Measurements from ENCODE around the gene STRADB. TPM values are rescaled to one million over a fixed set of nuclear protein-coding genes. Genes with fewer than 3 reads are reported as not detected.

The STRADB gene
- total RNA-seq, 5 donors from 2014 or later (not counting 1 experiment from before 2014, with no cell fraction given) = 10.2 to 24.2 (median 18.0) TPM

GRCh38 chr2:201507725-201508124 is 56.2 kb downstream of the STRADB start:
- Mint-ChIP-seq H3K27ac (no peak overlapping the region), H3K36me3 (peaks cover 4% of the 10 kb centered on the region), H3K4me3 (no peak overlapping the region), H3K27me3 (no peaks in the 10 kb centered on the region), H3K4me1 (no peaks in the 10 kb centered on the region), H3K9me3 (peaks cover 3 to 16% (median 8%) of the 10 kb centered on the region in 3 donors)
- POLR2A ChIA-PET = interaction anchor here in 1 of 2 donors (1.0 kb wide), 1 partner anchor 19 kb away, joined by 3 read pairs; no protein-coding TSS in a partner anchor
- CTCF ChIA-PET = no interaction called here
- whole genome bisulfite sequencing (ENCODE audit: insufficient coverage) = no CpG with 5 or more reads among the region's 4 CpGs
- no peaks in the 10 kb centered on the region for H3K9me3 ChIP-seq
- ATAC-seq (replicated peaks in 1 of 4) (no peak), DNase-seq (no peak)
- H3K27ac ChIP-seq (ENCODE audit: low read length) = no peak overlapping the region
- H3K4me3 ChIP-seq (ENCODE audit: control insufficient read depth in 1 of 2, extremely low read depth in 1 of 2, low read length in 1 of 2) = no peak overlapping the region
- no peaks in the 10 kb centered on the region for H3K27me3 ChIP-seq (replicated peaks in 1 of 2; ENCODE audit: control insufficient read depth in 2 of 2, extremely low read depth in 1 of 2, insufficient read depth in 2 of 2, low read length in 1 of 2)
- H3K4me1 ChIP-seq (ENCODE audit: control insufficient read depth in 1 of 2, extremely low read depth in 1 of 2, insufficient read depth in 2 of 2, low read length in 2 of 2) = no peaks in the 10 kb centered on the region
- H3K36me3 ChIP-seq (ENCODE audit: control insufficient read depth in 2 of 2, extremely low read depth in 1 of 2, insufficient read depth in 1 of 2, low read length in 1 of 2) = no peaks in the 10 kb centered on the region

- Mint-ChIP-seq H3K36me3 (no peaks in the 10 kb centered on the region), H3K27me3 (no peaks in the 10 kb centered on the region), H3K4me3 (no peak overlapping the region), H3K4me1 (no peaks in the 10 kb centered on the region), H3K9me3 (no peaks in the 10 kb centered on the region), H3K27ac (no peak overlapping the region)
- Histone ChIP-seq H3K9me3 (no peaks in the 10 kb centered on the region), H3K36me3 (ENCODE audit: control insufficient read depth in 2 of 2, extremely low read depth in 1 of 2, insufficient read depth in 1 of 2, low read length in 1 of 2) (no peaks in the 10 kb centered on the region), H3K4me3 (ENCODE audit: control insufficient read depth in 1 of 2, extremely low read depth in 1 of 2, low read length in 1 of 2) (no peak overlapping the region), H3K4me1 (ENCODE audit: control insufficient read depth in 1 of 2, extremely low read depth in 1 of 2, insufficient read depth in 2 of 2, low read length in 2 of 2) (no peaks in the 10 kb centered on the region), H3K27me3 (replicated peaks in 1 of 2; ENCODE audit: control insufficient read depth in 2 of 2, extremely low read depth in 1 of 2, insufficient read depth in 2 of 2, low read length in 1 of 2) (no peaks in the 10 kb centered on the region), H3K27ac (ENCODE audit: low read length) (no peak overlapping the region)
- ChIA-PET CTCF (no interaction called here), POLR2A (no interaction called here)
- no CpG with 5 or more reads among the region's 1 CpG for WGBS (ENCODE audit: insufficient coverage)
- DNase-seq (no peak), ATAC-seq (replicated peaks in 1 of 4) (no peak)
Measured at GRCh38 chr2:201513271-201513670, 61.7 kb downstream of the STRADB start.

GRCh38 chr2:201515573-201516246 is 64.2 kb downstream of the STRADB start:
- H3K36me3 Mint-ChIP-seq = peaks cover 8% of the 10 kb centered on the region
- H3K27ac Mint-ChIP-seq = no peak overlapping the region
- WGBS (ENCODE audit: insufficient coverage) = 100% methylated on average over 2 of the region's 4 CpGs
- Histone ChIP-seq H3K9me3 (no peaks in the 10 kb centered on the region), H3K4me1 (ENCODE audit: control insufficient read depth in 1 of 2, extremely low read depth in 1 of 2, insufficient read depth in 2 of 2, low read length in 2 of 2) (no peaks in the 10 kb centered on the region), H3K27ac (ENCODE audit: low read length) (no peak overlapping the region), H3K36me3 (ENCODE audit: control insufficient read depth in 2 of 2, extremely low read depth in 1 of 2, insufficient read depth in 1 of 2, low read length in 1 of 2) (no peaks in the 10 kb centered on the region), H3K27me3 (replicated peaks in 1 of 2; ENCODE audit: control insufficient read depth in 2 of 2, extremely low read depth in 1 of 2, insufficient read depth in 2 of 2, low read length in 1 of 2) (no peaks in the 10 kb centered on the region), H3K4me3 (ENCODE audit: control insufficient read depth in 1 of 2, extremely low read depth in 1 of 2, low read length in 1 of 2) (no peak overlapping the region)
- H3K4me1 Mint-ChIP-seq = no peaks in the 10 kb centered on the region
- ChIA-PET POLR2A (no interaction called here), CTCF (no interaction called here)
- peaks cover 6 to 16% (median 15%) of the 10 kb centered on the region in 3 donors for H3K9me3 Mint-ChIP-seq
- no peak overlapping the region for H3K4me3 Mint-ChIP-seq
- no peak for ATAC-seq (replicated peaks in 1 of 4)
- H3K27me3 Mint-ChIP-seq = no peaks in the 10 kb centered on the region
- DNase-seq = no peak

- ATAC-seq (replicated peaks in 1 of 4) = no peak
- CTCF ChIA-PET = no interaction called here
- no peak overlapping the region for H3K27ac Mint-ChIP-seq
Measured at GRCh38 chr2:201517094-201517493, 65.6 kb downstream of the STRADB start.

GRCh38 chr2:201520201-201520600 is 68.7 kb downstream of the STRADB start:
- Histone ChIP-seq H3K9me3 (no peaks in the 10 kb centered on the region), H3K27ac (ENCODE audit: low read length) (no peak overlapping the region), H3K4me1 (ENCODE audit: control insufficient read depth in 1 of 2, extremely low read depth in 1 of 2, insufficient read depth in 2 of 2, low read length in 2 of 2) (no peaks in the 10 kb centered on the region), H3K36me3 (ENCODE audit: control insufficient read depth in 2 of 2, extremely low read depth in 1 of 2, insufficient read depth in 1 of 2, low read length in 1 of 2) (no peaks in the 10 kb centered on the region), H3K27me3 (replicated peaks in 1 of 2; ENCODE audit: control insufficient read depth in 2 of 2, extremely low read depth in 1 of 2, insufficient read depth in 2 of 2, low read length in 1 of 2) (peaks cover 0 to 5% of the 10 kb centered on the region in 2 experiments), H3K4me3 (ENCODE audit: control insufficient read depth in 1 of 2, extremely low read depth in 1 of 2, low read length in 1 of 2) (no peak overlapping the region)
- CTCF ChIA-PET = interaction anchor here in 1 of 2 donors (0.7 kb wide), 1 partner anchor 286 kb away, joined by 4 read pairs; no protein-coding TSS in a partner anchor
- POLR2A ChIA-PET = no interaction called here
- H3K36me3 Mint-ChIP-seq = peaks cover 9% of the 10 kb centered on the region
- H3K27ac Mint-ChIP-seq = no peak overlapping the region
- peaks cover 10 to 12% (median 10%) of the 10 kb centered on the region in 3 donors for H3K4me1 Mint-ChIP-seq
- H3K4me3 Mint-ChIP-seq = no peak overlapping the region
- DNase-seq (no peak), ATAC-seq (replicated peaks in 1 of 4) (no peak)
- H3K27me3 Mint-ChIP-seq = no peaks in the 10 kb centered on the region
- no CpG with 5 or more reads among the region's 2 CpGs for WGBS (ENCODE audit: insufficient coverage)
- H3K9me3 Mint-ChIP-seq = peaks cover 25 to 33% (median 28%) of the 10 kb centered on the region in 3 donors

More at GRCh38 chr2:201517094-201517493, 65.6 kb downstream of the STRADB start:
- H3K36me3 Mint-ChIP-seq = peaks cover 8% of the 10 kb centered on the region
- Histone ChIP-seq H3K9me3 (no peaks in the 10 kb centered on the region), H3K36me3 (ENCODE audit: control insufficient read depth in 2 of 2, extremely low read depth in 1 of 2, insufficient read depth in 1 of 2, low read length in 1 of 2) (no peaks in the 10 kb centered on the region), H3K27ac (ENCODE audit: low read length) (no peak overlapping the region), H3K4me1 (ENCODE audit: control insufficient read depth in 1 of 2, extremely low read depth in 1 of 2, insufficient read depth in 2 of 2, low read length in 2 of 2) (no peaks in the 10 kb centered on the region), H3K4me3 (ENCODE audit: control insufficient read depth in 1 of 2, extremely low read depth in 1 of 2, low read length in 1 of 2) (no peak overlapping the region), H3K27me3 (replicated peaks in 1 of 2; ENCODE audit: control insufficient read depth in 2 of 2, extremely low read depth in 1 of 2, insufficient read depth in 2 of 2, low read length in 1 of 2) (no peaks in the 10 kb centered on the region)
- H3K4me1 Mint-ChIP-seq = no peaks in the 10 kb centered on the region
- peaks cover 14 to 16% (median 15%) of the 10 kb centered on the region in 3 donors for H3K9me3 Mint-ChIP-seq
- 67% methylated on average over 1 of the region's 4 CpGs for WGBS (ENCODE audit: insufficient coverage)
- no peaks in the 10 kb centered on the region for H3K27me3 Mint-ChIP-seq
- DNase-seq = no peak
- H3K4me3 Mint-ChIP-seq = no peak overlapping the region
- POLR2A ChIA-PET = no interaction called here

- Histone ChIP-seq H3K9me3 (no peaks in the 10 kb centered on the region), H3K36me3 (ENCODE audit: control insufficient read depth in 2 of 2, extremely low read depth in 1 of 2, insufficient read depth in 1 of 2, low read length in 1 of 2) (no peaks in the 10 kb centered on the region), H3K4me1 (ENCODE audit: control insufficient read depth in 1 of 2, extremely low read depth in 1 of 2, insufficient read depth in 2 of 2, low read length in 2 of 2) (no peaks in the 10 kb centered on the region), H3K27me3 (replicated peaks in 1 of 2; ENCODE audit: control insufficient read depth in 2 of 2, extremely low read depth in 1 of 2, insufficient read depth in 2 of 2, low read length in 1 of 2) (peaks cover 0 to 5% of the 10 kb centered on the region in 2 experiments), H3K27ac (ENCODE audit: low read length) (no peak overlapping the region), H3K4me3 (ENCODE audit: control insufficient read depth in 1 of 2, extremely low read depth in 1 of 2, low read length in 1 of 2) (no peak overlapping the region)
- Mint-ChIP-seq H3K4me1 (peaks cover 22 to 26% (median 22%) of the 10 kb centered on the region in 3 donors), H3K36me3 (peaks cover 17% of the 10 kb centered on the region), H3K9me3 (peaks cover 33 to 48% (median 40%) of the 10 kb centered on the region in 3 donors), H3K27me3 (no peaks in the 10 kb centered on the region), H3K4me3 (no peak overlapping the region), H3K27ac (no peak overlapping the region)
- ATAC-seq (replicated peaks in 1 of 4) (no peak), DNase-seq (no peak)
- ChIA-PET POLR2A (interaction anchor here in 1 of 2 donors (0.7 kb wide), 1 partner anchor 28 kb away, joined by 3 read pairs; no protein-coding TSS in a partner anchor), CTCF (interaction anchor here in 1 of 2 donors (0.6 kb wide), 1 partner anchor 1068 kb away, joined by 7 read pairs; no protein-coding TSS in a partner anchor)
- WGBS (ENCODE audit: insufficient coverage) = 96% methylated on average over 5 of the region's 5 CpGs
Measured at GRCh38 chr2:201522965-201523364, 71.4 kb downstream of the STRADB start.
